ENCODE results near the gene LRATD1. TPM values are rescaled to one million over a fixed set of nuclear protein-coding genes. Genes with fewer than 3 reads are reported as not detected.

The LRATD1 gene
- total RNA-seq, 4 donors from 2014 or later, result 1.3 to 5.7 (median 3.2) TPM

GRCh38 chr2:14633461-14634181 is 1.1 kb downstream of the LRATD1 start:
- peak overlapping the region; percentile 30 to 56 (median 47) for H3K4me3 ChIP-seq
- TF ChIP-seq EP300 (IDR thresholded peaks at IDR 0.05), result no peak
- TF ChIP-seq CTCF (IDR thresholded peaks at IDR 0.05), result no peak
- no peak for TF ChIP-seq POLR2A (IDR thresholded peaks at IDR 0.05)
- no peaks in the 10 kb centered on the region for H3K36me3 ChIP-seq
- peaks cover 0 to 40% (median 7%) of the 10 kb centered on the region in 4 donors for H3K4me1 ChIP-seq
- peak overlapping the region in 1 of 4 donors; percentile 78 for H3K27ac ChIP-seq
- no peak for DNase-seq (ENCODE audit: low spot score in 2 of 2)
- H3K9me3 ChIP-seq, result no peaks in the 10 kb centered on the region
- peaks cover 0 to 48% of the 10 kb centered on the region in 2 donors for H3K27me3 ChIP-seq
- WGBS, 2 donors, result 1 to 4% methylated on average over 27 to 36 of the region's 42 CpGs

GRCh38 chr2:14634182-14634488 is 1.6 kb downstream of the LRATD1 start:
- H3K4me1 ChIP-seq, result peaks cover 0 to 40% (median 7%) of the 10 kb centered on the region in 4 donors
- H3K27me3 ChIP-seq, result peaks cover 0 to 48% of the 10 kb centered on the region in 2 donors
- H3K36me3 ChIP-seq, result no peaks in the 10 kb centered on the region
- peak overlapping the region in 2 of 4 donors; percentile 78 to 82 for H3K27ac ChIP-seq
- 2 to 5% methylated on average over 15 to 19 of the region's 31 CpGs for WGBS, 2 donors
- no peaks in the 10 kb centered on the region for H3K9me3 ChIP-seq
- TF ChIP-seq CTCF (IDR thresholded peaks at IDR 0.05) (no peak), EP300 (IDR thresholded peaks at IDR 0.05) (no peak), POLR2A (IDR thresholded peaks at IDR 0.05) (no peak)
- no peak for DNase-seq (ENCODE audit: low spot score in 2 of 2)
- peak overlapping the region; percentile 30 to 56 (median 47) for H3K4me3 ChIP-seq

GRCh38 chr2:14634489-14635390 is 2.2 kb downstream of the LRATD1 start:
- peak overlapping the region; percentile 30 to 56 (median 47) for H3K4me3 ChIP-seq
- no peaks in the 10 kb centered on the region for H3K36me3 ChIP-seq
- TF ChIP-seq EP300 (IDR thresholded peaks at IDR 0.05) (no peak), CTCF (IDR thresholded peaks at IDR 0.05) (peak; percentile 58 to 72 (median 69)), POLR2A (IDR thresholded peaks at IDR 0.05) (no peak)
- no peaks in the 10 kb centered on the region for H3K9me3 ChIP-seq
- H3K4me1 ChIP-seq, result peaks cover 0 to 40% (median 7%) of the 10 kb centered on the region in 4 donors
- DNase-seq (ENCODE audit: low spot score in 2 of 2), result peak; percentile 74 to 76
- WGBS, 2 donors, result 0 to 1% methylated on average over 40 to 43 of the region's 81 CpGs
- H3K27ac ChIP-seq, result peak overlapping the region in 3 of 4 donors; percentile 60 to 82 (median 78)
- peaks cover 0 to 48% of the 10 kb centered on the region in 2 donors for H3K27me3 ChIP-seq

- 1% methylated on average over 16 to 24 of the region's 24 CpGs for WGBS, 2 donors
- peak in 1 of 2 donors; percentile 9 for TF ChIP-seq EP300 (IDR thresholded peaks at IDR 0.05)
- TF ChIP-seq CTCF (IDR thresholded peaks at IDR 0.05), result no peak
- no peak for TF ChIP-seq POLR2A (IDR thresholded peaks at IDR 0.05)
- DNase-seq (ENCODE audit: low spot score in 2 of 2), result peak; percentile 51 to 72
- Histone ChIP-seq H3K4me1 (peaks cover 0 to 40% (median 7%) of the 10 kb centered on the region in 4 donors), H3K27me3 (peaks cover 0 to 48% of the 10 kb centered on the region in 2 donors), H3K9me3 (no peaks in the 10 kb centered on the region), H3K36me3 (no peaks in the 10 kb centered on the region), H3K4me3 (peak overlapping the region; percentile 30 to 56 (median 47)), H3K27ac (peak overlapping the region in 3 of 4 donors; percentile 60 to 82 (median 78))
Measured at GRCh38 chr2:14635391-14635871, 2.9 kb downstream of the LRATD1 start.

Data from tibial nerve (tissue), 4 donors.